Measurements from ENCODE around the gene NARS2. TPM values are rescaled to one million over a fixed set of nuclear protein-coding genes. Genes with fewer than 3 reads are reported as not detected.
"Not testable (repeated sequence)": the region's sequence is repeated elsewhere in the genome, so short reads cannot be mapped to it uniquely, and the experiment has no call there.

The NARS2 gene
- total RNA-seq, 1 donor from 2014 or later, result 17.5 TPM

DNA sequence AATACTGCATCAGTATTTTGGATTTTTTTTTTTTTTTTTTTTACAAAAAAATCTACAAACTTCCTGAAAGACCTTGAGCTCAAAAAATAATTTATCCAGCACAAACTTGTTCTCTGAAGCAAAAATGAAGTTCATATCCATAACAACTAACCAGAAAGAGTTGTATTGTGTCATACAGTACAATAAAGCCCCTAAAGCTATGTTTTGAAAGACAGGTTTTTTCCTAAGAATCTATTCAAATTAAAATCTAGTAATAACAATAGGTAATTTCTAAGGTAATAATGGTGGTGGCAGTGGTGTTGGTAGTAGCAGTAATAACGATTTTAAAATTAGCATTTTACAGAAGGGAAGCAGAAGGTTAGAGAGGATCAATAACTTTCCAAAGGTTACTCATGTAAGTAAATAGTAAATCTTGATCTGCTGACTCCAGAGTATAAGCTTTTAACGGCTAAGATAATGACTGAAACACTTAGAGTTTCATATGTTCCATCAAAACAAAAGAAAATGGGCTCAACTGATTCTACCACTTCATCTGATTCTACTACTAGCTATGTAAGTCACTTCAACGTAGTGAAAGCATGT, 103.7 kb downstream of the NARS2 start:
- intact Hi-C loops (cut with micrococcal nuclease), result no loop called here

DNA sequence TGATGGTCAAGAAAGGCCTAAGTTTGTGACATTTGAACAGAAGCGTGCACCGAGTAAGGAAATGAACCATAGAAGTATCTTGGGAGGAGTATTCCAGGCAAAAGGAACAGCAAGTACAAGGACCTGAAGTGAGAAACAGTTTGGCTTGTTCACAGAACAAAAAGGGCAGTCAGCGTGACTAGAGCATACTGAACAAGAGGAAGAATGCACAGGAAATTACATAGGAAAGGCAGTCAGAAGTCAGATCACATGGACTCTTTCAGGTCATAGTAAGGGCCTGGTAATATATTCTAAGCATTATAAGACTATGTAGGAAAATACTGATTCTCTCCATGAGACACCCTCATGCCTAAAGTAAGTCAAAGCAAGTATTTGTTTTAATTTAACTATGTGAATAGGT, 104.8 kb downstream of the NARS2 start:
- no peak for TF ChIP-seq CTCF (IDR thresholded peaks at IDR 0.05; ENCODE audit: borderline replicate concordance)
- no peaks in the 10 kb centered on the region for H3K27me3 ChIP-seq (ENCODE audit: low read depth)
- intact Hi-C loops (cut with micrococcal nuclease), result no loop called here
- no peak overlapping the region for H3K4me3 ChIP-seq
- H3K36me3 ChIP-seq, result peaks cover 23% of the 10 kb centered on the region
- H3K9me3 ChIP-seq (replicated peaks), result peaks cover 3% of the 10 kb centered on the region
- H3K4me1 ChIP-seq, result no peaks in the 10 kb centered on the region
- DNase-seq, result no peak
- no peak overlapping the region for H3K27ac ChIP-seq (replicated peaks)

More for the DNA sequence above, 103.7 kb downstream of the NARS2 start:
- no peak for DNase-seq
- H3K27me3 ChIP-seq (ENCODE audit: low read depth), result no peaks in the 10 kb centered on the region
- H3K4me1 ChIP-seq, result no peaks in the 10 kb centered on the region
- no peak for TF ChIP-seq CTCF (IDR thresholded peaks at IDR 0.05; ENCODE audit: borderline replicate concordance)
- H3K9me3 ChIP-seq (replicated peaks), result peaks cover 3% of the 10 kb centered on the region
- H3K36me3 ChIP-seq, result peaks cover 13% of the 10 kb centered on the region
- H3K27ac ChIP-seq (replicated peaks), result no peak overlapping the region
- H3K4me3 ChIP-seq, result no peak overlapping the region

DNA sequence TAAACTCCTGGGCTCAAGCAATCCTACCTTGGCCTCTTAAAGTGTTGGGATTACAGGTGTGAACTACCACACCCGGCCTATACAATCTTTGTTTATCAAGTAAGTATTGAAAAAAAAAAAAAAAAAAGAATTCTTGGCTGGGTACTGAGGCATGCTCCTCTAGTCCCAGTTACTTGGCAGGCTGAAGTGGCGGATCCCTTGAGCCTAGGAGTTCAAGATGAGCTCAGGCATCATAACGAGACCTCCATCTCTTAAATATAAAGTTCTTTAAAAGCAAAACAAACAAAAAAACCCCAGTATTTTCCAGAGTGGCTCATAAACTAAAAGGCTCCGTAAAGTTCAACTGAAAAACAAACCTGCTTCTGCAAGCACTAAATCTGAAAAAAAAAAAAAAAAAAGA, 106.7 kb downstream of the NARS2 start:
- no peaks in the 10 kb centered on the region for H3K4me1 ChIP-seq

GRCh38 chr11:78467370-78467769, 107.3 kb downstream of the NARS2 start:
- TF ChIP-seq CTCF (IDR thresholded peaks at IDR 0.05; ENCODE audit: borderline replicate concordance), result no peak
- Histone ChIP-seq H3K4me1 (no peaks in the 10 kb centered on the region), H3K27me3 (ENCODE audit: low read depth) (no peaks in the 10 kb centered on the region), H3K36me3 (peaks cover 36% of the 10 kb centered on the region), H3K27ac (replicated peaks) (no peak overlapping the region), H3K4me3 (no peak overlapping the region), H3K9me3 (replicated peaks) (peaks cover 3% of the 10 kb centered on the region)
- intact Hi-C loops (cut with micrococcal nuclease), result no loop called here
- no peak for DNase-seq

More for the DNA sequence above, 106.7 kb downstream of the NARS2 start:
- no peak for TF ChIP-seq CTCF (IDR thresholded peaks at IDR 0.05; ENCODE audit: borderline replicate concordance)
- Histone ChIP-seq H3K36me3 (peaks cover 36% of the 10 kb centered on the region), H3K27me3 (ENCODE audit: low read depth) (no peaks in the 10 kb centered on the region), H3K27ac (replicated peaks) (no peak overlapping the region), H3K4me3 (no peak overlapping the region), H3K9me3 (replicated peaks) (peaks cover 3% of the 10 kb centered on the region)
- no peak for DNase-seq
- intact Hi-C loops (cut with micrococcal nuclease), result no loop called here

DNA sequence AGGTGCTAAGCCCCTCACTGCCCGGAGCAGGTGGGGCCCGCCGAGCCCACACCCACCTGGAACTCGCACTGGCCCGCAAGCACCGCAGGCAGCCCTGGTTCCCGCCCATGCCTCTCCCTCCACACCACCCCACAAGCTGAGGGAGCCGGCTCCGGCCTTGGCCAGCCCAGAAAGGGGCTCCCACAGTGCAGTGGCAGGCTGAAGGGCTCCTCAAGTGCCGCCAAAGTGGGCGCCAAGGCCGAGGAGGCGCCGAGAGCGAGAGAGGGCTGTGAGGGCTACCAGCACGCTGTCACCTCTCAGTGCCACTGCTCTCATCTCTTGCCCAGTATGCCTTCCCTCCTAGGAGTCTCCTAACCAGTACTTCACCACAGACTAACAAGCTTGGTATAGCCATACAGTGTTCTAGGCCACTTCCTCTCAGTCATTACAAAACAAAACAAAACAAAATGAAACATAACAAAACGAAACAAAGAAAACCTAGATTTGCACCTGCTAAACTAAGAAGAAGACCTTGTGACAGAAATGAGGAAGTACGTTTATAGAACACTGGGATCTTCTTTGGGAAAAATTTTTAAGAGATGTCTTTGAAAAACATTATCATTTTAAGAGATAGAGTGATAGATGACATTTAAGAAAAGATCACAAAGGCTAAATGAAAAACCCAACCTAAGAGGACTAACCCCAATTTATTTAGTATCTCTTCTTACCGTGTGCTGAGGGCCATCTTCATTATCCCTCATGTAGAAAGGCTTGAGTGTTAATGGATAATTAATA, 109.3 kb downstream of the NARS2 start:
- no peaks in the 10 kb centered on the region for H3K4me1 ChIP-seq
- no peak for TF ChIP-seq CTCF (IDR thresholded peaks at IDR 0.05; ENCODE audit: borderline replicate concordance)
- peaks cover 47% of the 10 kb centered on the region for H3K36me3 ChIP-seq
- no peak overlapping the region for H3K27ac ChIP-seq (replicated peaks)
- no peaks in the 10 kb centered on the region for H3K27me3 ChIP-seq (ENCODE audit: low read depth)
- H3K9me3 ChIP-seq (replicated peaks), result no peaks in the 10 kb centered on the region
- H3K4me3 ChIP-seq, result no peak overlapping the region
- intact Hi-C loops (cut with micrococcal nuclease), result no loop called here
- DNase-seq, result no peak

- DNase-seq; intact Hi-C loops (cut with micrococcal nuclease); H3K27me3 ChIP-seq (ENCODE audit: low read depth); H3K27ac ChIP-seq (replicated peaks); H3K4me3 ChIP-seq; H3K9me3 ChIP-seq (replicated peaks); H3K4me1 ChIP-seq: not testable (repeated sequence)
- peaks cover 52% of the 10 kb centered on the region for H3K36me3 ChIP-seq
Measured at GRCh38 chr11:78464787-78465168, 109.9 kb downstream of the NARS2 start.
